Breast epithelium (tissue), 4 donors: ENCODE measurements around the gene IGF2BP1. TPM values are rescaled to one million over a fixed set of nuclear protein-coding genes. Genes with fewer than 3 reads are reported as not detected.

Source experiments
- DNase-seq, 2 donors: peaks; one replicate each; pipeline ENCODE4 v3.0.0-alpha.2; 2019; ENCODE audit warnings: low spot score in 2 of 2
- H3K27ac ChIP-seq, 2 donors: fragments of 200-600 bp; sonication (generic) in 1 of 2; one replicate each; pipeline ENCODE4 v1.5.1; 2016 to 2019; ENCODE audit warnings: mild to moderate bottlenecking in 1 of 2
- H3K27me3 ChIP-seq, 2 donors: fragments of 200-600 bp; sonication (generic) in 1 of 2; one replicate each; pipeline versions ENCODE4 v1.5.1 to v1.6.0; 2017 to 2019; ENCODE audit warnings: control low read depth in 1 of 2, mild to moderate bottlenecking in 1 of 2
- H3K36me3 ChIP-seq: fragments of 200-600 bp; one replicate; pipeline ENCODE4 v1.5.1; 2019
- H3K4me1 ChIP-seq, 2 donors: fragments of 200-600 bp; sonication (generic); one replicate each; pipeline ENCODE4 v1.5.1; 2016 to 2019; ENCODE audit warnings: control low read depth in 1 of 2
- H3K4me3 ChIP-seq, 3 donors: fragments of 200-600 bp; sonication (generic); 1 replicate in 2 of 3; 2 replicates in 1 of 3; pipeline ENCODE4 v1.5.1; 2016 to 2019; ENCODE audit warnings: mild to moderate bottlenecking in 3 of 3, moderate library complexity in 2 of 3
- H3K9me3 ChIP-seq, 2 donors: fragments of 200-600 bp; sonication (generic) in 1 of 2; one replicate each; pipeline ENCODE4 v1.5.1; 2016 to 2019; ENCODE audit warnings: control low read depth in 1 of 2
- CTCF ChIP-seq, 3 donors: fragments of 450-650 bp; IDR thresholded peaks; one replicate each; pipeline ENCODE4 v1.5.1; 2016 to 2017; ENCODE audit warnings: antibody characterized with exemption in 3 of 3, mild to moderate bottlenecking in 3 of 3, moderate library complexity in 3 of 3
- POLR2A ChIP-seq: fragments of 450-650 bp; IDR thresholded peaks from one replicate; pipeline ENCODE4 v1.6.1; 2016; ENCODE audit warnings: antibody characterized with exemption, mild to moderate bottlenecking, moderate library complexity
- POLR2AphosphoS5 ChIP-seq, 3 donors: sonication (generic); formaldehyde crosslinking; IDR thresholded peaks; one replicate each; pipeline ENCODE4 v1.6.1; 2017; ENCODE audit warnings: antibody characterized with exemption in 3 of 3
- intact Hi-C: fragments of 100-400 bp; cut with DNase I; formaldehyde crosslinking; loops from one replicate; pipeline ENCODE4 v1.15.1; 2023; ENCODE audit warnings: low total_unique reads
- total RNA-seq, 3 donors: library from RNA; depleted of rRNA; stranded (reverse); fragments of >200 nt; gene quantifications; one replicate each; pipeline ENCODE4 v1.1.0, GENCODE V29; 2016

Gene IGF2BP1
- total RNA-seq, 3 donors from 2014 or later: not detected

GRCh38 chr17:49012769-49013255 lies 15.6 kb downstream of the IGF2BP1 start:
- DNase-seq: no peak
- H3K27me3 ChIP-seq: peaks cover 5 to 83% of the 10 kb centered on the region in 2 donors
- intact Hi-C loops: no loop called here
- H3K4me1 ChIP-seq: peaks cover 0 to 6% of the 10 kb centered on the region in 2 donors
- no peak overlapping the region for H3K27ac ChIP-seq
- TF ChIP-seq POLR2AphosphoS5 (IDR thresholded peaks at IDR 0.05): no peak
- no peak for TF ChIP-seq CTCF (IDR thresholded peaks at IDR 0.05)
- TF ChIP-seq POLR2A: no peak
- no peaks in the 10 kb centered on the region for H3K36me3 ChIP-seq
- no peaks in the 10 kb centered on the region for H3K9me3 ChIP-seq
- no peak overlapping the region for H3K4me3 ChIP-seq

GRCh38 chr17:49013311-49014213 lies 16.4 kb downstream of the IGF2BP1 start:
- intact Hi-C loops: no loop called here
- H3K27me3 ChIP-seq: peaks cover 5 to 82% of the 10 kb centered on the region in 2 donors

GRCh38 chr17:49015179-49015923 lies 18.2 kb downstream of the IGF2BP1 start:
- intact Hi-C loops: no loop called here
- Histone ChIP-seq H3K27me3 (peaks cover 5 to 71% of the 10 kb centered on the region in 2 donors), H3K4me1 (peaks cover 0 to 6% of the 10 kb centered on the region in 2 donors), H3K9me3 (no peaks in the 10 kb centered on the region), H3K4me3 (no peak overlapping the region), H3K27ac (no peak overlapping the region), H3K36me3 (no peaks in the 10 kb centered on the region)
- TF ChIP-seq POLR2A (no peak), CTCF (IDR thresholded peaks at IDR 0.05) (no peak), POLR2AphosphoS5 (IDR thresholded peaks at IDR 0.05) (no peak)
- no peak for DNase-seq

More at GRCh38 chr17:49013311-49014213, 16.4 kb downstream of the IGF2BP1 start:
- no peak overlapping the region for H3K27ac ChIP-seq
- TF ChIP-seq POLR2AphosphoS5 (IDR thresholded peaks at IDR 0.05): no peak
- no peak for TF ChIP-seq CTCF (IDR thresholded peaks at IDR 0.05)
- TF ChIP-seq POLR2A: no peak
- H3K36me3 ChIP-seq: no peaks in the 10 kb centered on the region
- peaks cover 0 to 6% of the 10 kb centered on the region in 2 donors for H3K4me1 ChIP-seq
- no peak for DNase-seq
- H3K9me3 ChIP-seq: no peaks in the 10 kb centered on the region
- H3K4me3 ChIP-seq: peak overlapping the region in 1 of 3 donors; percentile 39

- TF ChIP-seq POLR2A (no peak), CTCF (IDR thresholded peaks at IDR 0.05) (no peak), POLR2AphosphoS5 (IDR thresholded peaks at IDR 0.05) (no peak)
- Histone ChIP-seq H3K4me3 (no peak overlapping the region), H3K27me3 (peaks cover 5 to 64% of the 10 kb centered on the region in 2 donors), H3K9me3 (no peaks in the 10 kb centered on the region), H3K27ac (no peak overlapping the region), H3K36me3 (no peaks in the 10 kb centered on the region), H3K4me1 (peaks cover 0 to 6% of the 10 kb centered on the region in 2 donors)
- intact Hi-C loops: no loop called here
- no peak for DNase-seq
Measured at GRCh38 chr17:49015924-49016774, 19.0 kb downstream of the IGF2BP1 start.
